ENCODE data around the gene TEAD2. TPM values are rescaled to one million over a fixed set of nuclear protein-coding genes. Genes with fewer than 3 reads are reported as not detected.
"Not testable (repeated sequence)": the region's sequence is repeated elsewhere in the genome, so short reads cannot be mapped to it uniquely, and the experiment has no call there.

TEAD2 gene
- polyA plus RNA-seq, 3 donors = 88.2 to 114 (median 93.0) TPM

- no peak for DNase-seq (ENCODE audit: extremely low read depth in 1 of 11, low read depth in 9 of 11, low spot score in 4 of 11)
These were observed 31.7 kb upstream of the TEAD2 start for GRCh38 chr19:49393881-49394280.

- peak in 8 of 11 donors; percentile 62 to 75 (median 66) for DNase-seq (ENCODE audit: extremely low read depth in 1 of 11, low read depth in 9 of 11, low spot score in 4 of 11)
These were observed 29.6 kb upstream of the TEAD2 start for GRCh38 chr19:49391581-49392399.

- DNase-seq (ENCODE audit: extremely low read depth in 1 of 11, low read depth in 9 of 11, low spot score in 4 of 11) = no peak
These were observed 28.7 kb upstream of the TEAD2 start for GRCh38 chr19:49390929-49391359.

- DNase-seq (ENCODE audit: extremely low read depth in 1 of 11, low read depth in 9 of 11, low spot score in 4 of 11) = no peak
These were observed 28.1 kb upstream of the TEAD2 start for GRCh38 chr19:49390131-49390928.

GRCh38 chr19:49389406-49389805, 27.2 kb upstream of the TEAD2 start:
- DNase-seq (ENCODE audit: extremely low read depth in 1 of 11, low read depth in 9 of 11, low spot score in 4 of 11) = no peak

- peak in 3 of 11 donors; percentile 18 to 26 (median 18) for DNase-seq (ENCODE audit: extremely low read depth in 1 of 11, low read depth in 9 of 11, low spot score in 4 of 11)
These were observed 25.7 kb upstream of the TEAD2 start, which contains the start of gene KASH5 for GRCh38 chr19:49387936-49388372. Gene KASH5 (plus strand): TSS chr19:49388249. CDS start chr19:49390884, 2,635 bp downstream.

GRCh38 chr19:49383599-49383998, 21.4 kb upstream of the TEAD2 start:
- DNase-seq (ENCODE audit: extremely low read depth in 1 of 11, low read depth in 9 of 11, low spot score in 4 of 11) = no peak

- no peak for DNase-seq (ENCODE audit: extremely low read depth in 1 of 11, low read depth in 9 of 11, low spot score in 4 of 11)
These were observed 20.4 kb upstream of the TEAD2 start for GRCh38 chr19:49382639-49383038.

- DNase-seq (ENCODE audit: extremely low read depth in 1 of 11, low read depth in 9 of 11, low spot score in 4 of 11) = no peak
These were observed 18.2 kb upstream of the TEAD2 start for GRCh38 chr19:49380391-49380790.

GRCh38 chr19:49378512-49378911, 16.3 kb upstream of the TEAD2 start:
- DNase-seq (ENCODE audit: extremely low read depth in 1 of 11, low read depth in 9 of 11, low spot score in 4 of 11) = no peak

GRCh38 chr19:49374665-49375434, 12.6 kb upstream of the TEAD2 start:
- no peak for DNase-seq (ENCODE audit: extremely low read depth in 1 of 11, low read depth in 9 of 11, low spot score in 4 of 11)

GRCh38 chr19:49373174-49373573, 11.0 kb upstream of the TEAD2 start:
- DNase-seq (ENCODE audit: extremely low read depth in 1 of 11, low read depth in 9 of 11, low spot score in 4 of 11) = not testable (repeated sequence)

- no peak for DNase-seq (ENCODE audit: extremely low read depth in 1 of 11, low read depth in 9 of 11, low spot score in 4 of 11)
These were observed 9.0 kb upstream of the TEAD2 start for GRCh38 chr19:49371184-49371583.

GRCh38 chr19:49368711-49369358, 6.6 kb upstream of the TEAD2 start:
- no peak for DNase-seq (ENCODE audit: extremely low read depth in 1 of 11, low read depth in 9 of 11, low spot score in 4 of 11)

- no peak for DNase-seq (ENCODE audit: extremely low read depth in 1 of 11, low read depth in 9 of 11, low spot score in 4 of 11)
These were observed 3.9 kb upstream of the TEAD2 start for GRCh38 chr19:49366110-49366509.

GRCh38 chr19:49364083-49364737, 2.0 kb upstream of the TEAD2 start:
- DNase-seq (ENCODE audit: extremely low read depth in 1 of 11, low read depth in 9 of 11, low spot score in 4 of 11) = no peak

- DNase-seq (ENCODE audit: extremely low read depth in 1 of 11, low read depth in 9 of 11, low spot score in 4 of 11) = peak; percentile 92 to 99 (median 96)
These were observed 1.3 kb upstream of the TEAD2 start, which contains the start of gene DKKL1 for GRCh38 chr19:49363268-49364082. Gene DKKL1 (plus strand): TSS chr19:49363877. CDS start chr19:49363999, 122 bp downstream.
